ENCODE data around the gene TRIM10. TPM values are rescaled to one million over a fixed set of nuclear protein-coding genes. Genes with fewer than 3 reads are reported as not detected.

TRIM10 gene
- polyA plus RNA-seq, 4 donors = 1.4 to 6.4 (median 5.4) TPM

DNA sequence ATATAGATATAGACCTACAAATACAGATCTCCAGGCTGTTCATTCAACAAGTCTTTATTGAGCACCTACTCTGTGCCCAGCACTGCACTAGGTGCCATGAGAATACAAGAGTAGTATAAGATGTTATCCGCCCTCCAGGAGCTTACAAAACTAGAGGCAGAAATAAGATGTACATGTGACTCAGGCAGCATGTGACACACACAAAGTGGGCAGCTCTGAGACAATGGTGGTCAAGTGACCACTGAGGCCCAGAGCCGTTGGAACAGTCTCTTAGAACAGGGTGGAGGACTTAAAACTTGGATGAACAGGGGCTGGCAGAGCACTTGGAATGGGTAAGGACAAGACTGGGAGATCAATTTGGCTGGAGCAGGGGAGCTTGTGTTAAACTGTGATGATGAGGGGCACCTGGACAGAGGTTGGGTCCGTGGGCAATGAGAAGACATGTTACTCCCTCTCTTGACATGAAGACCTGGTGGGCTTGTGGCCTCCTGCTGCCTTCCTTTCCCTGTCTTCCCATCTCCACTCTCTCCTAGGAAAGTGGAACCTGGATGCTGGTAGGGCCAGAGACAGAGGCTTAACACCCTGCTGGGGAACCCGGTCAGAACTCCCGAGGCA lies 23.5 kb upstream of the TRIM10 start:
- no peaks in the 10 kb centered on the region for H3K4me1 ChIP-seq (ENCODE audit: control insufficient read depth in 3 of 3, insufficient read depth in 2 of 3, low read depth in 1 of 3, low read length in 2 of 3)
- H3K4me3 ChIP-seq (ENCODE audit: low read depth in 1 of 3, low read length in 3 of 3) = no peak overlapping the region
- FAIRE-seq = no peak
- no peak overlapping the region for H3K27ac ChIP-seq (ENCODE audit: low read depth in 1 of 3, low read length in 2 of 3)
- no peaks in the 10 kb centered on the region for H3K27me3 ChIP-seq (ENCODE audit: control insufficient read depth in 3 of 3, insufficient read depth in 3 of 3, low read length in 3 of 3)
- no peak for DNase-seq
- WGBS, 3 donors = 62 to 87% (median 87%) methylated on average over 5 of the region's 5 CpGs
- H3K36me3 ChIP-seq (ENCODE audit: control insufficient read depth in 3 of 3, insufficient read depth in 2 of 3, low read depth in 1 of 3, low read length in 3 of 3) = peaks cover 17 to 36% (median 25%) of the 10 kb centered on the region in 3 donors
- peaks cover 0 to 8% of the 10 kb centered on the region in 2 donors for H3K9me3 ChIP-seq (ENCODE audit: control insufficient read depth in 2 of 2, insufficient read depth in 1 of 2, low read depth in 1 of 2, low read length in 1 of 2)

DNA sequence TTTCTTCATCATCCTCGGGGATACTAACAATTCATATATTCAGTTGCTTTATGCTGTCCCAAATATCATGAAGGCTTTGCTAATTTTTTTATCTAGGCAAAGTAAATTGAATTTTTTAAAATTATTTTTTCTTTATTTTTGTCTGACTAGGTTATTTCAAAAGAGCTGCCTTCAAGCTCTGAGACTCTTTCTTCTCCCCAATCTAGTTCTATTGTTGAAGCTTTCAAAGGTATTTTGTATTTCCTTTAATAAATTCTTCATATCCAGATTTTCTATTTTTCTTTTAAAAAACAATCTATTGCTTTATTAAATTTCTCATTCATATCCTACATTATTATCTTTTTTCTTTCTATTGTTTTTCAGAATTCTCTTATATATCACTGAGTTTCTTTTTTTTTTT lies 19.1 kb upstream of the TRIM10 start:
- Histone ChIP-seq H3K4me3 (ENCODE audit: low read depth in 1 of 3, low read length in 3 of 3) (no peak overlapping the region), H3K27ac (ENCODE audit: low read depth in 1 of 3, low read length in 2 of 3) (no peak overlapping the region), H3K4me1 (ENCODE audit: control insufficient read depth in 3 of 3, insufficient read depth in 2 of 3, low read depth in 1 of 3, low read length in 2 of 3) (no peaks in the 10 kb centered on the region), H3K27me3 (ENCODE audit: control insufficient read depth in 3 of 3, insufficient read depth in 3 of 3, low read length in 3 of 3) (peaks cover 0 to 3% (median 1%) of the 10 kb centered on the region in 3 donors), H3K9me3 (ENCODE audit: control insufficient read depth in 2 of 2, insufficient read depth in 1 of 2, low read depth in 1 of 2, low read length in 1 of 2) (peaks cover 0 to 8% of the 10 kb centered on the region in 2 donors), H3K36me3 (ENCODE audit: control insufficient read depth in 3 of 3, insufficient read depth in 2 of 3, low read depth in 1 of 3, low read length in 3 of 3) (peaks cover 0 to 10% (median 2%) of the 10 kb centered on the region in 3 donors)
- no peak for FAIRE-seq
- DNase-seq = no peak
- 88 to 100% (median 94%) methylated on average over 1 of the region's 1 CpG for WGBS, 3 donors

DNA sequence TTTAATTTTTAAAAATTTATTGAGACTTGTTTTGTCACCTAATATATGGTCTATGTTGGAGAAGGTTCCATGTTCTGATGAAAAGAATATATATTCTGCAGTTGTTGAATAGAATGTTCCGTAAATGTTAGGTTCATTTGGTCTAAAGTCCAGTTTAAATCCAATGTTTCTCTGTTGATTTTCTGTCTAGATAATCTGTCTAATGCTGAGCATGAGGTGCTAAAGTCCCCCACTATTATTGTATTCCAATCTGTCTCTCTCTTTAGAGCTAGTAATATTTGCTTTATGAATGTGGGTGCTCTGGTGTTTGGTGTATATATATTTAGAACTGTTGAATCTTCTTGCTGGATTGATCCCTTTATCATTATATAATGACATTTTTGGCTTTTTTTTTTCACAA lies 17.8 kb upstream of the TRIM10 start:
- Histone ChIP-seq H3K4me1 (ENCODE audit: control insufficient read depth in 3 of 3, insufficient read depth in 2 of 3, low read depth in 1 of 3, low read length in 2 of 3) (no peaks in the 10 kb centered on the region), H3K9me3 (ENCODE audit: control insufficient read depth in 2 of 2, insufficient read depth in 1 of 2, low read depth in 1 of 2, low read length in 1 of 2) (peaks cover 0 to 8% of the 10 kb centered on the region in 2 donors), H3K36me3 (ENCODE audit: control insufficient read depth in 3 of 3, insufficient read depth in 2 of 3, low read depth in 1 of 3, low read length in 3 of 3) (no peaks in the 10 kb centered on the region), H3K4me3 (ENCODE audit: low read depth in 1 of 3, low read length in 3 of 3) (no peak overlapping the region), H3K27me3 (ENCODE audit: control insufficient read depth in 3 of 3, insufficient read depth in 3 of 3, low read length in 3 of 3) (peaks cover 0 to 5% (median 4%) of the 10 kb centered on the region in 3 donors), H3K27ac (ENCODE audit: low read depth in 1 of 3, low read length in 2 of 3) (no peak overlapping the region)
- FAIRE-seq (no peak), DNase-seq (no peak)
- WGBS, 3 donors = 13 to 80% (median 48%) methylated on average over 1 of the region's 1 CpG

DNA sequence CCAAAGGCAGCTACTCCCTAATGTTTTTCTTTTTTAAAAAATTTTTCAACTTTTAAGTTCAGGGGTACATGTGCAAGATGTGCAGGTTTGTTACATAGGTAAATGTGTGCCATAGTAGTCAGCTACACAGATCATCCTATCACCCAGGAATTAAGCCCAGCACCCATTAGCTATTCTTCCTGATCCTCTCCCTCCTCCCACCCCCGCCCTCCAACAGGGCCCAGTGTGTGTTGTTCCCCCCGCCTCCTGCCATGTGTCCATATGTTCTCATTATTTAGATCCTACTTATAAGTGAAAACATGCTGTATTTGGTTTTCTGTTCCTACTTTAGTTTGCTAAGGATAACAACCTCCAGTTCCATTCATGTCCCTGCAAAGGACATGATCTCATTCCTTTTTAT lies 14.8 kb upstream of the TRIM10 start:
- Histone ChIP-seq H3K36me3 (ENCODE audit: control insufficient read depth in 3 of 3, insufficient read depth in 2 of 3, low read depth in 1 of 3, low read length in 3 of 3) (peaks cover 0 to 11% (median 6%) of the 10 kb centered on the region in 3 donors), H3K4me3 (ENCODE audit: low read depth in 1 of 3, low read length in 3 of 3) (no peak overlapping the region), H3K9me3 (ENCODE audit: control insufficient read depth in 2 of 2, insufficient read depth in 1 of 2, low read depth in 1 of 2, low read length in 1 of 2) (peaks cover 0 to 3% of the 10 kb centered on the region in 2 donors), H3K27me3 (ENCODE audit: control insufficient read depth in 3 of 3, insufficient read depth in 3 of 3, low read length in 3 of 3) (peaks cover 0 to 19% (median 9%) of the 10 kb centered on the region in 3 donors), H3K4me1 (ENCODE audit: control insufficient read depth in 3 of 3, insufficient read depth in 2 of 3, low read depth in 1 of 3, low read length in 2 of 3) (peaks cover 0 to 15% (median 0%) of the 10 kb centered on the region in 3 donors), H3K27ac (ENCODE audit: low read depth in 1 of 3, low read length in 2 of 3) (no peak overlapping the region)
- FAIRE-seq (no peak), DNase-seq (no peak)
- WGBS, 3 donors = 84 to 96% (median 86%) methylated on average over 2 of the region's 2 CpGs

DNA sequence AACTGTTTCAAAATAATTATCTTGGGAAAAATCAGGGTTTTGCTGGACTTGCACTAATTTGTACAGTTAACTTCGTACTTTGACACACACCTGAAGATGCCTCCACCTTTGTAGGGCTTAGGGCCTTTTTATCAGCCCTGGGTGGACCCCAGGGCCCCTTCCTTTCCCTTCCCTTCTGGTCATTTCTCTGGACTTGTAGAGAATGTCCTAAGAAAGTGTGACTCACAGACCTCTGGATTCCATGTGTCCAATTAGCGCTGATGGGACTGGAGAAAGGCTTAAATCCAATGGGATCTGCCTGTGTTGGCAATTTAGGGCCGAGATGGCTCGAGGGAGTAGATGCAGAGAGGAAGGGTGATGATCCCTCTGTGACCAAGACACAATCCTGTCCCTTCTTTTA lies 11.7 kb upstream of the TRIM10 start:
- 83 to 93% (median 88%) methylated on average over 4 of the region's 4 CpGs for WGBS, 3 donors
- peak in 1 of 2 donors; percentile 52 for DNase-seq
- FAIRE-seq = no peak

DNA sequence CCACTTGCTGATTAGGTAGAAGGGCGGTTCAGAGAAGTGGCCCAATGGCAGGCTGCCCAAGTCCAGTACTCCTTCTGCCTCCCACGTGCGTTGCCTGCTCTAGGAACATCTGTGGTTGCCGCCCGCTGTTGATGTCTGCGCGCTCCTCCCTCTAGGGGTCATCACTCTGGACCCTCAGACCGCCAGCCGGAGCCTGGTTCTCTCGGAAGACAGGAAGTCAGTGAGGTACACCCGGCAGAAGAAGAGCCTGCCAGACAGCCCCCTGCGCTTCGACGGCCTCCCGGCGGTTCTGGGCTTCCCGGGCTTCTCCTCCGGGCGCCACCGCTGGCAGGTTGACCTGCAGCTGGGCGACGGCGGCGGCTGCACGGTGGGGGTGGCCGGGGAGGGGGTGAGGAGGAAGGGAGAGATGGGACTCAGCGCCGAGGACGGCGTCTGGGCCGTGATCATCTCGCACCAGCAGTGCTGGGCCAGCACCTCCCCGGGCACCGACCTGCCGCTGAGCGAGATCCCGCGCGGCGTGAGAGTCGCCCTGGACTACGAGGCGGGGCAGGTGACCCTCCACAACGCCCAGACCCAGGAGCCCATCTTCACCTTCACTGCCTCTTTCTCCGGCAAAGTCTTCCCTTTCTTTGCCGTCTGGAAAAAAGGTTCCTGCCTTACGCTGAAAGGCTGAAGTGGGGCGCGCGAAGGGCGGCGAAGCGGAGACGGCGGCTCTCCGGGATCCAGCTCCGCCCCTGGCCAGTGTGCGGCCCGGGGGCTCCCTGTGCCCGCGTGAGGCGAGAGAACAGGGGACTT lies 10.9 kb upstream of the TRIM10 start:
- Histone ChIP-seq H3K4me3 (ENCODE audit: low read depth in 1 of 3, low read length in 3 of 3) (peak overlapping the region in 1 of 3 donors; percentile 18), H3K27me3 (ENCODE audit: control insufficient read depth in 3 of 3, insufficient read depth in 3 of 3, low read length in 3 of 3) (peaks cover 0 to 19% (median 11%) of the 10 kb centered on the region in 3 donors), H3K4me1 (ENCODE audit: control insufficient read depth in 3 of 3, insufficient read depth in 2 of 3, low read depth in 1 of 3, low read length in 2 of 3) (peaks cover 0 to 20% (median 0%) of the 10 kb centered on the region in 3 donors), H3K27ac (ENCODE audit: low read depth in 1 of 3, low read length in 2 of 3) (peak overlapping the region in 1 of 3 donors; percentile 66), H3K36me3 (ENCODE audit: control insufficient read depth in 3 of 3, insufficient read depth in 2 of 3, low read depth in 1 of 3, low read length in 3 of 3) (peaks cover 0 to 34% (median 22%) of the 10 kb centered on the region in 3 donors), H3K9me3 (ENCODE audit: control insufficient read depth in 2 of 2, insufficient read depth in 1 of 2, low read depth in 1 of 2, low read length in 1 of 2) (no peaks in the 10 kb centered on the region)
- peak in 1 of 2 donors; percentile 34 for DNase-seq
- FAIRE-seq = no peak
- 24 to 81% (median 47%) methylated on average over 55 to 62 of the region's 62 CpGs for WGBS, 3 donors

More for the DNA sequence above, 11.7 kb upstream of the TRIM10 start:
- Histone ChIP-seq H3K9me3 (ENCODE audit: control insufficient read depth in 2 of 2, insufficient read depth in 1 of 2, low read depth in 1 of 2, low read length in 1 of 2) (no peaks in the 10 kb centered on the region), H3K27ac (ENCODE audit: low read depth in 1 of 3, low read length in 2 of 3) (peak overlapping the region in 1 of 3 donors; percentile 66), H3K27me3 (ENCODE audit: control insufficient read depth in 3 of 3, insufficient read depth in 3 of 3, low read length in 3 of 3) (peaks cover 0 to 19% (median 11%) of the 10 kb centered on the region in 3 donors), H3K4me1 (ENCODE audit: control insufficient read depth in 3 of 3, insufficient read depth in 2 of 3, low read depth in 1 of 3, low read length in 2 of 3) (peaks cover 0 to 20% (median 0%) of the 10 kb centered on the region in 3 donors), H3K36me3 (ENCODE audit: control insufficient read depth in 3 of 3, insufficient read depth in 2 of 3, low read depth in 1 of 3, low read length in 3 of 3) (peaks cover 0 to 27% (median 17%) of the 10 kb centered on the region in 3 donors), H3K4me3 (ENCODE audit: low read depth in 1 of 3, low read length in 3 of 3) (no peak overlapping the region)

DNA sequence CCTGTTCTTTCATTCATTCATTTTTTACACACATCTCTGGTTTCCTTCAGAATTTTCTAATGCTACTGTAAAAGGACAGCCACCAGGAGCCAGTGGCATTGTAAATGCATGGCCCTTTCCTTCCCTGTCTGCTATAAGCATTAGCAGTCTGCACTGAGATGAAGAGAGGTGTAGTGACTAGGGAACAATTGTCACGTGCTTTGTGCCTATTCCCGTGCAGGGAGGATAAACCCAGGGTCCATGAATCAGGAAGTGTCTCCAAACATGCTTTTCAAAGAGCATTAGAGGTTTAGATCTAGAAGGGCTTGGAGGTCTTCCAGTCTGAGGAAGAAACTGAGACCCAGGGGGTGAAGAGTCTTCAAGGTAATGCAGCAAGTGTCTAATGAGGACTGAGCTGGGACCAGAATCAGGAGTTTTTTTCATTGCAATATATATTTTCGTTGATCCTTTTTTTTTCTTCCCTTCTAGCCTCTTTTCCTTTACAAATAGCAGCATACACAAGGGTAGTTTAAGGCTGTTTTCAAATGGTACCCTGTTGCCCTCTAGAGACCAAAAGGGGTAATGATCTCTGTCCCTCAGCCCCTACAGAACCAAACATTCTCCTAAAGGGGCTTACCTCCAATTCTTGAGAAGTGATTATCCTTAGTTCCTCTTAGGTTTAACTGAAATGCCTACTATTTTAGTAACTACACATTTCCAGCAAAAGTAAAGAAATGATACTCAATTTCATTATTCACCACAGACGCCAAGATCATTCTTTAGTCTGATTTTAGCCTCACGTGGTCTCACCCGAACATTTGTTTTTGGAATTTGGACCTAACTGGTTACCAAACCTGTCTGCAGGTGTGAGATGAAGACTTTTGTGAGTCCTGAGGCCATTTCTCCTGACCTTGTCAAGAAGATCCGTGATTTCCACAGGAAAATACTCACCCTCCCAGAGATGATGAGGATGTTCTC lies 8.9 kb upstream of the TRIM10 start:
- Histone ChIP-seq H3K27me3 (ENCODE audit: control insufficient read depth in 3 of 3, insufficient read depth in 3 of 3, low read length in 3 of 3) (peaks cover 0 to 16% (median 6%) of the 10 kb centered on the region in 3 donors), H3K9me3 (ENCODE audit: control insufficient read depth in 2 of 2, insufficient read depth in 1 of 2, low read depth in 1 of 2, low read length in 1 of 2) (no peaks in the 10 kb centered on the region), H3K4me1 (ENCODE audit: control insufficient read depth in 3 of 3, insufficient read depth in 2 of 3, low read depth in 1 of 3, low read length in 2 of 3) (peaks cover 0 to 20% (median 0%) of the 10 kb centered on the region in 3 donors), H3K4me3 (ENCODE audit: low read depth in 1 of 3, low read length in 3 of 3) (no peak overlapping the region), H3K36me3 (ENCODE audit: control insufficient read depth in 3 of 3, insufficient read depth in 2 of 3, low read depth in 1 of 3, low read length in 3 of 3) (peaks cover 0 to 35% (median 24%) of the 10 kb centered on the region in 3 donors), H3K27ac (ENCODE audit: low read depth in 1 of 3, low read length in 2 of 3) (no peak overlapping the region)
- 36 to 42% (median 39%) methylated on average over 7 of the region's 7 CpGs for WGBS, 3 donors
- DNase-seq (peak; percentile 57 to 79), FAIRE-seq (no peak)

DNA sequence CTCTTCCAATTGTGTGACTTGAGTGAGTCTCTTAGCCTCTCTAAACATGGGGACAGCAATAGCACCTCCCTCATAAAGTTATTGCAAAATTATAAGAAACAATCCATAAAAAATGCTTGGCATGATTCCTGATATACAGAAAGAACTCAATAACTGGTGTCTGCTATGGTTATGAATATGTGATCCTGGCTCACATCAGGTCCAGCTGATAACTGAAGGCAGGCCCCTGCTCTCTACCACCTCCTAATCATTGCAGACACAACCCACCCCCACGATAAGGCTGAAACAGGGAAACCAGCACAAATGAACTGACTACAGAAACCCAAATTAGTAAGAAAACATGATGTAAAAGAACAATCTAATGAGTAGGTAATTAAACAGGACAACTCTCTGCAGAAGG lies 7.7 kb upstream of the TRIM10 start:
- H3K4me1 ChIP-seq (ENCODE audit: control insufficient read depth in 3 of 3, insufficient read depth in 2 of 3, low read depth in 1 of 3, low read length in 2 of 3) = peaks cover 0 to 24% (median 0%) of the 10 kb centered on the region in 3 donors
- DNase-seq (no peak), FAIRE-seq (no peak)
- WGBS, 3 donors = 74 to 86% (median 79%) methylated on average over 1 of the region's 1 CpG
- H3K27me3 ChIP-seq (ENCODE audit: control insufficient read depth in 3 of 3, insufficient read depth in 3 of 3, low read length in 3 of 3) = peaks cover 0 to 15% (median 6%) of the 10 kb centered on the region in 3 donors
- no peak overlapping the region for H3K27ac ChIP-seq (ENCODE audit: low read depth in 1 of 3, low read length in 2 of 3)
- H3K36me3 ChIP-seq (ENCODE audit: control insufficient read depth in 3 of 3, insufficient read depth in 2 of 3, low read depth in 1 of 3, low read length in 3 of 3) = peaks cover 0 to 35% (median 24%) of the 10 kb centered on the region in 3 donors
- no peak overlapping the region for H3K4me3 ChIP-seq (ENCODE audit: low read depth in 1 of 3, low read length in 3 of 3)
- H3K9me3 ChIP-seq (ENCODE audit: control insufficient read depth in 2 of 2, insufficient read depth in 1 of 2, low read depth in 1 of 2, low read length in 1 of 2) = no peaks in the 10 kb centered on the region

Measured in small intestine (tissue), 7 donors.